Astrocyte (in vitro differentiated cells and primary cell): ENCODE measurements around the gene PPP4R4. TPM values are rescaled to one million over a fixed set of nuclear protein-coding genes. Genes with fewer than 3 reads are reported as not detected.

Source experiments
- DNase-seq: peaks from one replicate; pipeline ENCODE4 v3.0.0-alpha.2; 2010; ENCODE audit warnings: low read depth
- FAIRE-seq: peaks from 2 replicates; lab custom pipeline; 2011; peaks lifted over from hg19 to GRCh38; lab: Jason Lieb, UNC
- H2AFZ ChIP-seq: 2 replicates; pipeline ENCODE4 v1.6.0; 2012; ENCODE audit warnings: low read depth, low read length, inconsistent platforms
- H3K27ac ChIP-seq: 2 replicates; pipeline ENCODE4 v1.5.1; 2011; ENCODE audit warnings: low read depth, low read length, inconsistent platforms
- H3K27me3 ChIP-seq: 2 replicates; pipeline ENCODE4 v1.6.0; 2011; ENCODE audit warnings: low read length, inconsistent platforms; ENCODE audit not compliant: insufficient read depth
- H3K36me3 ChIP-seq: 2 replicates; pipeline ENCODE4 v1.5.1; 2011; ENCODE audit warnings: low read length, inconsistent platforms; ENCODE audit not compliant: insufficient read depth
- H3K4me1 ChIP-seq: 2 replicates; pipeline ENCODE4 v1.5.1; 2011; ENCODE audit warnings: low read length, inconsistent platforms; ENCODE audit not compliant: insufficient read depth
- H3K4me2 ChIP-seq: 2 replicates; pipeline ENCODE4 v1.6.0; 2012; ENCODE audit warnings: low read length, inconsistent platforms
- H3K4me3 ChIP-seq: 2 replicates; pipeline ENCODE4 v1.5.1; 2011; ENCODE audit warnings: low read depth, mild to moderate bottlenecking, low read length, inconsistent platforms; ENCODE audit not compliant: insufficient read depth
- H3K79me2 ChIP-seq: 2 replicates; pipeline ENCODE4 v1.6.0; 2012; ENCODE audit warnings: mild to moderate bottlenecking, low read length, inconsistent platforms; ENCODE audit not compliant: insufficient read depth
- H3K9ac ChIP-seq: 2 replicates; pipeline ENCODE4 v1.6.0; 2012; ENCODE audit warnings: mild to moderate bottlenecking, low read length, inconsistent platforms
- H3K9me3 ChIP-seq: 2 replicates; pipeline ENCODE4 v1.5.1; 2012; ENCODE audit warnings: low read depth, mild to moderate bottlenecking, low read length, inconsistent platforms; ENCODE audit not compliant: insufficient read depth
- H4K20me1 ChIP-seq: 2 replicates; pipeline ENCODE4 v1.6.0; 2012; ENCODE audit warnings: low read length, inconsistent platforms; ENCODE audit not compliant: insufficient read depth
- H3K27ac Mint-ChIP-seq: one replicate; pipeline ENCODE4 v1.8.0; 2021; ENCODE audit warnings: mild to moderate bottlenecking, mixed read lengths; ENCODE audit not compliant: unreplicated experiment
- H3K27me3 Mint-ChIP-seq: one replicate; pipeline ENCODE4 v1.8.0; 2021; ENCODE audit warnings: low read depth, mixed read lengths; ENCODE audit not compliant: unreplicated experiment
- H3K36me3 Mint-ChIP-seq: one replicate; pipeline ENCODE4 v1.8.0; 2021; ENCODE audit warnings: low read depth, mixed read lengths; ENCODE audit not compliant: unreplicated experiment
- H3K4me1 Mint-ChIP-seq: one replicate; pipeline ENCODE4 v1.8.0; 2021; ENCODE audit warnings: low read depth, mixed read lengths; ENCODE audit not compliant: unreplicated experiment
- H3K4me3 Mint-ChIP-seq: one replicate; pipeline ENCODE4 v1.8.0; 2021; ENCODE audit warnings: mild to moderate bottlenecking, moderate library complexity, mixed read lengths; ENCODE audit not compliant: unreplicated experiment
- H3K9me3 Mint-ChIP-seq: one replicate; pipeline ENCODE4 v1.8.0; 2021; ENCODE audit warnings: mild to moderate bottlenecking, mixed read lengths; ENCODE audit not compliant: unreplicated experiment
- CTCF ChIP-seq: IDR thresholded peaks from 2 replicates; pipeline ENCODE4 v1.5.1; 2011; ENCODE audit warnings: low read depth, mild to moderate bottlenecking, inconsistent platforms, low read length, moderate library complexity; ENCODE audit not compliant: insufficient read depth
- EZH2 ChIP-seq: IDR thresholded peaks from 2 replicates; pipeline ENCODE4 v1.6.1; 2012; ENCODE audit warnings: mild to moderate bottlenecking, low read length, inconsistent platforms; ENCODE audit not compliant: insufficient read depth
- total RNA-seq: library from RNA; stranded (reverse); gene quantifications from 2 replicates; pipeline ENCODE4 v1.2.1, GENCODE V29; 2021

The PPP4R4 gene
- total RNA-seq, 1 donor from 2014 or later: 6.0 TPM

- Histone ChIP-seq H4K20me1 (no peaks in the 10 kb centered on the region), H3K79me2 (no peaks in the 10 kb centered on the region), H2AFZ (no peak within 1 kb of the TSS), H3K9me3 (no peaks in the 10 kb centered on the region), H3K36me3 (no peaks in the 10 kb centered on the region), H3K27ac (no peak within 1 kb of the TSS), H3K27me3 (no peaks in the 10 kb centered on the region), H3K9ac (no peak within 1 kb of the TSS), H3K4me2 (no peak within 1 kb of the TSS), H3K4me1 (no peaks in the 10 kb centered on the region), H3K4me3 (no peak within 1 kb of the TSS)
- no peak for TF ChIP-seq EZH2
- TF ChIP-seq CTCF: no peak
- peaks cover 14% of the 10 kb centered on the region for H3K27me3 Mint-ChIP-seq
- H3K4me1 Mint-ChIP-seq: no peaks in the 10 kb centered on the region
- peaks cover 4% of the 10 kb centered on the region for H3K9me3 Mint-ChIP-seq
- H3K36me3 Mint-ChIP-seq: peaks cover 4% of the 10 kb centered on the region
- FAIRE-seq (no peak), DNase-seq (no peak)
- H3K27ac Mint-ChIP-seq: no peak within 1 kb of the TSS
- no peak within 1 kb of the TSS for H3K4me3 Mint-ChIP-seq
These were observed 118.9 kb downstream of the PPP4R4 start, which contains the start of gene SERPINA10 for GRCh38 chr14:94292872-94293577. TSS of gene SERPINA10 (minus strand) at chr14:94293268. CDS start at chr14:94290593, 2,675 bp downstream.

GRCh38 chr14:94293578-94293924, 119.4 kb downstream of the PPP4R4 start:
- Histone ChIP-seq H3K4me3 (no peak overlapping the region), H3K79me2 (no peaks in the 10 kb centered on the region), H3K36me3 (no peaks in the 10 kb centered on the region), H3K4me2 (no peak overlapping the region), H3K9ac (no peak overlapping the region), H3K27ac (no peak overlapping the region), H3K4me1 (no peaks in the 10 kb centered on the region), H3K9me3 (no peaks in the 10 kb centered on the region), H4K20me1 (no peaks in the 10 kb centered on the region), H2AFZ (no peak overlapping the region), H3K27me3 (no peaks in the 10 kb centered on the region)
- Mint-ChIP-seq H3K4me1 (no peaks in the 10 kb centered on the region), H3K27me3 (peaks cover 14% of the 10 kb centered on the region), H3K9me3 (peaks cover 3% of the 10 kb centered on the region), H3K27ac (no peak overlapping the region), H3K4me3 (no peak overlapping the region), H3K36me3 (peaks cover 4% of the 10 kb centered on the region)
- DNase-seq (no peak), FAIRE-seq (no peak)
- TF ChIP-seq CTCF (no peak), EZH2 (no peak)
